ENCODE measurements around the gene GULP1. TPM values are rescaled to one million over a fixed set of nuclear protein-coding genes. Genes with fewer than 3 reads are reported as not detected.

The GULP1 gene
- total RNA-seq, 1 experiment from 2014 or later = 76.0 TPM

DNA sequence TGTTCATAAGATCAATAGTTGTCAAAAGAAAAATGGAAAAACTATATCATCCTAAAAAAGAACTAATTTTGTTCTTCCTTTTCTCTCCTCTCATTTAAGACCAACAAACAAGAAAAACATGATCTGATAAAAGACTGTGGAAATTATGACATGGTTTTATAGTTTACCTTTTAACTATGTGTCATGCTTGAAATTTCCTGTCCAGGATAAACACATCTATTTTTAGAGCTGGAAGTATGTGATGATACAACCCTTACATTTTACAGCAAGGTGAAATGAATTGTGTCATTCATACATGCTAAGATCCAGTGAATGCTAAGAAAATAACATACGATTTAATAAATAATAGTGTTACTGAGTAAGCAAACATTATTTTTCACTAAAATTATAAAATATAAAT is 89.9 kb downstream of the GULP1 start:
- ChIA-PET POLR2A (interaction anchor here (2.5 kb wide), 1 partner anchor 89 kb away, joined by 13 read pairs; the partner anchor contains the start of gene GULP1), CTCF (interaction anchor here (2.1 kb wide), 1 partner anchor 89 kb away, joined by 6 read pairs; no protein-coding TSS in a partner anchor), RAD21 (ENCODE audit: low non-redundant PET in 1 of 2, low total read pairs in 2 of 2, uncharacterized antibody in 2 of 2, unreplicated experiment in 2 of 2) (no interaction called here)
- intact Hi-C loops (cut with micrococcal nuclease) = loop anchor here (2.0 to 5.0 kb wide), 2 partner anchors 89 to 116 kb away; no protein-coding TSS in a partner anchor
- no peaks in the 10 kb centered on the region for H4K20me1 ChIP-seq (ENCODE audit: insufficient read depth)
- peaks cover 47 to 57% of the 10 kb centered on the region in 2 experiments for H3K4me1 ChIP-seq (ENCODE audit: control insufficient read depth in 1 of 2, insufficient read depth in 2 of 2, low read length in 2 of 2)
- H3K27me3 ChIP-seq (ENCODE audit: insufficient read depth, low read length) = no peaks in the 10 kb centered on the region
- peaks cover 0 to 23% of the 10 kb centered on the region in 2 experiments; a peak in 2 of 4 replicates for H3K36me3 ChIP-seq (ENCODE audit: control insufficient read depth in 1 of 2, insufficient read depth in 2 of 2, low read length in 2 of 2)
- peak; percentile 56 for ATAC-seq
- peak overlapping the region; percentile 60 for H3K4me2 ChIP-seq (ENCODE audit: low read length)
- peak overlapping the region; percentile 79; the same call in 1 of the 2 replicates for H3K27ac ChIP-seq (ENCODE audit: low read depth, low read length)
- no TSS peak for BruUV-seq (replicated peaks)
- H3K9me3 ChIP-seq (ENCODE audit: control insufficient read depth in 1 of 2, insufficient read depth in 1 of 2, low read depth in 1 of 2, low read length in 2 of 2) = peaks cover 5 to 9% of the 10 kb centered on the region in 2 experiments; a peak in 2 of 4 replicates
- DNase-seq (ENCODE audit: low read depth, low spot score) = peak; percentile 83
- H2AFZ ChIP-seq (ENCODE audit: low read depth, low read length, poor library complexity, severe bottlenecking) = no peak overlapping the region
- H3K9ac ChIP-seq (ENCODE audit: low read length) = peak overlapping the region; percentile 47
- peak overlapping the region; percentile 14 to 41; a peak in 2 of 4 replicates for H3K4me3 ChIP-seq (replicated peaks in 1 of 2; ENCODE audit: low read depth in 1 of 2, low read length in 2 of 2)
- H3K79me2 ChIP-seq (ENCODE audit: insufficient read depth, low read length) = peaks cover 72% of the 10 kb centered on the region
- H3K9me2 ChIP-seq (ENCODE audit: insufficient read depth) = no peaks in the 10 kb centered on the region
- TF ChIP-seq CBX3 (IDR thresholded peaks at IDR 0.05; ENCODE audit: low read depth) (peak; percentile 94), ELF1 (IDR thresholded peaks at IDR 0.05; ENCODE audit: borderline replicate concordance, low read depth) (peak; percentile 25; the same call in 1 of the 2 replicates), SIN3A (IDR thresholded peaks at IDR 0.05; ENCODE audit: low read depth) (peak; percentile 87), YY1 (IDR thresholded peaks at IDR 0.05; ENCODE audit: extremely low read depth, insufficient replicate concordance, low read depth, low read length) (no peak), ZNF274 (IDR thresholded peaks at IDR 0.05; ENCODE audit: low read depth, low read length) (no peak), EZH2phosphoT487 (IDR thresholded peaks at IDR 0.05; ENCODE audit: borderline replicate concordance) (no peak), SRF (IDR thresholded peaks at IDR 0.05; ENCODE audit: low read depth) (peak; percentile 74; the same call in 1 of the 2 replicates), POLR2A (IDR thresholded peaks at IDR 0.05; ENCODE audit: borderline replicate concordance, extremely low read depth, insufficient read depth, insufficient read length) (no peak), POLR2AphosphoS5 (IDR thresholded peaks at IDR 0.05; ENCODE audit: low read depth, low read length) (peak; percentile 60; the same call in 1 of the 2 replicates), JUND (IDR thresholded peaks at IDR 0.05) (peak; percentile 97), EZH2 (IDR thresholded peaks at IDR 0.05) (no peak), CEBPB (IDR thresholded peaks at IDR 0.05; ENCODE audit: low read depth) (peak; percentile 93), ZFX (IDR thresholded peaks at IDR 0.05) (no peak), RAD21 (IDR thresholded peaks at IDR 0.05; ENCODE audit: low read depth) (peak; percentile 44), FOSL1 (IDR thresholded peaks at IDR 0.05; ENCODE audit: low read depth) (peak; percentile 95), EGR1 (IDR thresholded peaks at IDR 0.05; ENCODE audit: low read depth) (peak; percentile 48; the same call in 1 of the 2 replicates)
- TF ChIP-seq, protein P1, sequence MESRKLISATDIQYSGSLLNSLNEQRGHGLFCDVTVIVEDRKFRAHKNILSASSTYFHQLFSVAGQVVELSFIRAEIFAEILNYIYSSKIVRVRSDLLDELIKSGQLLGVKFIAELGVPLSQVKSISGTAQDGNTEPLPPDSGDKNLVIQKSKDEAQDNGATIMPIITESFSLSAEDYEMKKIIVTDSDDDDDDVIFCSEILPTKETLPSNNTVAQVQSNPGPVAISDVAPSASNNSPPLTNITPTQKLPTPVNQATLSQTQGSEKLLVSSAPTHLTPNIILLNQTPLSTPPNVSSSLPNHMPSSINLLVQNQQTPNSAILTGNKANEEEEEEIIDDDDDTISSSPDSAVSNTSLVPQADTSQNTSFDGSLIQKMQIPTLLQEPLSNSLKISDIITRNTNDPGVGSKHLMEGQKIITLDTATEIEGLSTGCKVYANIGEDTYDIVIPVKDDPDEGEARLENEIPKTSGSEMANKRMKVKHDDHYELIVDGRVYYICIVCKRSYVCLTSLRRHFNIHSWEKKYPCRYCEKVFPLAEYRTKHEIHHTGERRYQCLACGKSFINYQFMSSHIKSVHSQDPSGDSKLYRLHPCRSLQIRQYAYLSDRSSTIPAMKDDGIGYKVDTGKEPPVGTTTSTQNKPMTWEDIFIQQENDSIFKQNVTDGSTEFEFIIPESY (IDR thresholded peaks at IDR 0.05; ENCODE audit: extremely low read depth, insufficient replicate concordance, low read length) = no peak
- TF ChIP-seq, protein P2, sequence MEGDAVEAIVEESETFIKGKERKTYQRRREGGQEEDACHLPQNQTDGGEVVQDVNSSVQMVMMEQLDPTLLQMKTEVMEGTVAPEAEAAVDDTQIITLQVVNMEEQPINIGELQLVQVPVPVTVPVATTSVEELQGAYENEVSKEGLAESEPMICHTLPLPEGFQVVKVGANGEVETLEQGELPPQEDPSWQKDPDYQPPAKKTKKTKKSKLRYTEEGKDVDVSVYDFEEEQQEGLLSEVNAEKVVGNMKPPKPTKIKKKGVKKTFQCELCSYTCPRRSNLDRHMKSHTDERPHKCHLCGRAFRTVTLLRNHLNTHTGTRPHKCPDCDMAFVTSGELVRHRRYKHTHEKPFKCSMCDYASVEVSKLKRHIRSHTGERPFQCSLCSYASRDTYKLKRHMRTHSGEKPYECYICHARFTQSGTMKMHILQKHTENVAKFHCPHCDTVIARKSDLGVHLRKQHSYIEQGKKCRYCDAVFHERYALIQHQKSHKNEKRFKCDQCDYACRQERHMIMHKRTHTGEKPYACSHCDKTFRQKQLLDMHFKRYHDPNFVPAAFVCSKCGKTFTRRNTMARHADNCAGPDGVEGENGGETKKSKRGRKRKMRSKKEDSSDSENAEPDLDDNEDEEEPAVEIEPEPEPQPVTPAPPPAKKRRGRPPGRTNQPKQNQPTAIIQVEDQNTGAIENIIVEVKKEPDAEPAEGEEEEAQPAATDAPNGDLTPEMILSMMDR (IDR thresholded peaks at IDR 0.05 in 2 of 3, conservative IDR thresholded peaks at IDR 0.05 in 1 of 3; ENCODE audit: borderline replicate concordance in 1 of 3, insufficient read depth in 1 of 3, low read depth in 2 of 3, low read length in 2 of 3) = no peak
- TF ChIP-seq, protein P3, sequence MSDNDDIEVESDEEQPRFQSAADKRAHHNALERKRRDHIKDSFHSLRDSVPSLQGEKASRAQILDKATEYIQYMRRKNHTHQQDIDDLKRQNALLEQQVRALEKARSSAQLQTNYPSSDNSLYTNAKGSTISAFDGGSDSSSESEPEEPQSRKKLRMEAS (IDR thresholded peaks at IDR 0.05) = peak; percentile 65
- TF ChIP-seq, protein P4, sequence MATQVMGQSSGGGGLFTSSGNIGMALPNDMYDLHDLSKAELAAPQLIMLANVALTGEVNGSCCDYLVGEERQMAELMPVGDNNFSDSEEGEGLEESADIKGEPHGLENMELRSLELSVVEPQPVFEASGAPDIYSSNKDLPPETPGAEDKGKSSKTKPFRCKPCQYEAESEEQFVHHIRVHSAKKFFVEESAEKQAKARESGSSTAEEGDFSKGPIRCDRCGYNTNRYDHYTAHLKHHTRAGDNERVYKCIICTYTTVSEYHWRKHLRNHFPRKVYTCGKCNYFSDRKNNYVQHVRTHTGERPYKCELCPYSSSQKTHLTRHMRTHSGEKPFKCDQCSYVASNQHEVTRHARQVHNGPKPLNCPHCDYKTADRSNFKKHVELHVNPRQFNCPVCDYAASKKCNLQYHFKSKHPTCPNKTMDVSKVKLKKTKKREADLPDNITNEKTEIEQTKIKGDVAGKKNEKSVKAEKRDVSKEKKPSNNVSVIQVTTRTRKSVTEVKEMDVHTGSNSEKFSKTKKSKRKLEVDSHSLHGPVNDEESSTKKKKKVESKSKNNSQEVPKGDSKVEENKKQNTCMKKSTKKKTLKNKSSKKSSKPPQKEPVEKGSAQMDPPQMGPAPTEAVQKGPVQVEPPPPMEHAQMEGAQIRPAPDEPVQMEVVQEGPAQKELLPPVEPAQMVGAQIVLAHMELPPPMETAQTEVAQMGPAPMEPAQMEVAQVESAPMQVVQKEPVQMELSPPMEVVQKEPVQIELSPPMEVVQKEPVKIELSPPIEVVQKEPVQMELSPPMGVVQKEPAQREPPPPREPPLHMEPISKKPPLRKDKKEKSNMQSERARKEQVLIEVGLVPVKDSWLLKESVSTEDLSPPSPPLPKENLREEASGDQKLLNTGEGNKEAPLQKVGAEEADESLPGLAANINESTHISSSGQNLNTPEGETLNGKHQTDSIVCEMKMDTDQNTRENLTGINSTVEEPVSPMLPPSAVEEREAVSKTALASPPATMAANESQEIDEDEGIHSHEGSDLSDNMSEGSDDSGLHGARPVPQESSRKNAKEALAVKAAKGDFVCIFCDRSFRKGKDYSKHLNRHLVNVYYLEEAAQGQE (IDR thresholded peaks at IDR 0.05; ENCODE audit: low read depth) = no peak
- TF ChIP-seq, protein P5, sequence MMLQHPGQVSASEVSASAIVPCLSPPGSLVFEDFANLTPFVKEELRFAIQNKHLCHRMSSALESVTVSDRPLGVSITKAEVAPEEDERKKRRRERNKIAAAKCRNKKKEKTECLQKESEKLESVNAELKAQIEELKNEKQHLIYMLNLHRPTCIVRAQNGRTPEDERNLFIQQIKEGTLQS (IDR thresholded peaks at IDR 0.05) = peak; percentile 80
